HG03064 (cell line): ENCODE data around the gene KMT2E.
"Not testable (repeated sequence)": the region's sequence is repeated elsewhere in the genome, so short reads cannot be mapped to it uniquely, and the experiment has no call there.

Source experiments
- ATAC-seq: cut with Tn5 transposase; IDR thresholded peaks from one replicate; pipeline ENCODE4 v1.9.1; 2021; ENCODE audit warnings: low read depth; ENCODE audit not compliant: unreplicated experiment

Gene KMT2E

GRCh38 chr7:105021967-105022366, 8.0 kb downstream of the KMT2E start:
- ATAC-seq, result no peak

DNA sequence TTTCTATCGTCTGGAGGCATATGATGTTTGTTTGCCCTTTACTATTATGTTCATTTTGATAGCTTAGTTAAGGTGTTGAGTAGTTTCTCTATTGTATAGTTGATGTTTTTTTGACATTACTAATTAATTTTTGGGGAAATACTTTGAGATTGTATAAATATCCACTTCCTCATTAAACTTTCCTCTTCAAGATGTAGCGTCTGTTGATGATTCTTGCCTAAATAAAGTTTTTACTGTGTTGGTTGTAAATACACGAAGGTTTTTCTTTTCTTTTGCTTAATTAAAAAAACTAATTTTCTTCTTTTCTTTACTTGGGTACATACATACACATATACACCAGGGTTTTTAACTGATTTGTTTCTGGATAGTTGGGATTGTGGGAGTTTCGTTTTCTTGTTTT, 8.5 kb downstream of the KMT2E start:
- no peak for ATAC-seq

DNA sequence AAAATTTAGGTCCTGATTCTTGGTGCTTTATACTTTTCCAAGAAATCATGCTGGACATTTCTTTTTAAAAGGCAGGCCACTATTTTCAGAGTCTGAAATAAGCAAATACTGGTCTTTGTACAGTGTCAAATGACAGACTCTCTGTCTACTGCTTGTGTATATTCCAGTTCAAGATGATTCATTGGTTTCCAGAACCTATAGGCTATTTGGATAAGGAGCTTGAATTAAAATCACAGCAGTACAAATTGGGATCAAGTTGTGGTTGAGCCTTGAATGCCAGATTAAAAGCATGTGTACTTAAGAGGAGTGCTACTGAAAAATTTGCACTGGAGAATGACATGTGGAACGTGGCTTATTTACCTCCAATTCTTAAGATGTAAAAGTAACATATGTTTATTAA, 10.7 kb downstream of the KMT2E start:
- no peak for ATAC-seq

- ATAC-seq, result no peak
These were observed 12.7 kb downstream of the KMT2E start for GRCh38 chr7:105026750-105027149.

- ATAC-seq, result no peak
These were observed 13.3 kb downstream of the KMT2E start for GRCh38 chr7:105027176-105027853.

GRCh38 chr7:105028004-105028403, 14.0 kb downstream of the KMT2E start:
- ATAC-seq, result no peak

- ATAC-seq, result not testable (repeated sequence)
These were observed 14.9 kb downstream of the KMT2E start for GRCh38 chr7:105028941-105029340.

- no peak for ATAC-seq
These were observed 16.4 kb downstream of the KMT2E start for GRCh38 chr7:105030447-105030846.

- no peak for ATAC-seq
These were observed 18.7 kb downstream of the KMT2E start for GRCh38 chr7:105032553-105033214.

- ATAC-seq, result no peak
These were observed 21.3 kb downstream of the KMT2E start for GRCh38 chr7:105035349-105035748.

DNA sequence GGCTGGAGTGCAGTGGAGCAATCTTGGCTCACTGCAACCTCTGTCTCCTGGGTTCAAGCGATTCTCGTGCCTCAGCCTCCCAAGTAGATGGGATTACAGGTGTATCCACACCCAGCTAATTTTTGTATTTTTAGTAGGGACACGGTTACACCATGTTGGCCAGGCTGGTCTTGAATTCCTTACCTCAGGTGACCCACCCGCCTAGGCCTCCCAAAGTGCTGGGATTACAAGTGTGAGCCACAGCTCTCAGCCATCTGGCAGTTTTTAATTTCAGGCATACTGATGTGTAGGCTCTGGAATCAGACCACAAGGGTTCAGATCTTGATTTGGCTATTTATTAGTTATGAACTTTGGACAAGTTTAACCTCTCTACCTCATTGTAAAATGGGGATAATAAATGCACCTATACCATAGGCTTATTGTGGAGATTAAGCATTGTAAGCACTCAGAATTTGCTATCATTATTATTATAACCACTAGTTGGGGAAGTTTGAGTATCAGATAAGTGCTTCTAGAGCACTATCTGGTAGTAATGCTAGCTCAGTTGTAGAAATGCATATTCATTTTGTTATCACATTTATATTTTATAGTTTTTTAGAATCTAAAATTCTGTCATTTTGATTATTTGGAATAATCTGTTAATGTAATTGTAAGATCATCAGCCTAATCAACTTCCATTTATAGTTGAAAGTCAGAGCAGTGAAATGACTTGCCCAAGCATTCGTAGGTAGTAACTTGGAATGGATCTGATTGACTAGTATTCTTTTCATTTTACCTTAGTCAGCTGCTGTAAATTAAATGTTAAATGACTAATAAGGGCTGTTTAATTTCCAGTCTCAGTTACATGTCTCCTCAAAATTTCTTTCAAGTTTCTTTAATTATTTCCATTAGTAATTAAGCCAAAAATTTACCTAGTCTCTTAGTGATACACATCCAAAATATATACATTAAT, 22.5 kb downstream of the KMT2E start:
- ATAC-seq, result no peak

GRCh38 chr7:105037319-105037718, 23.3 kb downstream of the KMT2E start:
- ATAC-seq, result no peak

GRCh38 chr7:105044449-105045070, 30.6 kb downstream of the KMT2E start:
- ATAC-seq, result no peak

- ATAC-seq, result no peak
These were observed 32.4 kb downstream of the KMT2E start for GRCh38 chr7:105046414-105046813.

GRCh38 chr7:105047932-105048331, 33.9 kb downstream of the KMT2E start:
- no peak for ATAC-seq

- ATAC-seq, result no peak
These were observed 36.5 kb downstream of the KMT2E start for GRCh38 chr7:105050493-105050892.

- not testable (repeated sequence) for ATAC-seq
These were observed 36.9 kb downstream of the KMT2E start for GRCh38 chr7:105050899-105051298.

DNA sequence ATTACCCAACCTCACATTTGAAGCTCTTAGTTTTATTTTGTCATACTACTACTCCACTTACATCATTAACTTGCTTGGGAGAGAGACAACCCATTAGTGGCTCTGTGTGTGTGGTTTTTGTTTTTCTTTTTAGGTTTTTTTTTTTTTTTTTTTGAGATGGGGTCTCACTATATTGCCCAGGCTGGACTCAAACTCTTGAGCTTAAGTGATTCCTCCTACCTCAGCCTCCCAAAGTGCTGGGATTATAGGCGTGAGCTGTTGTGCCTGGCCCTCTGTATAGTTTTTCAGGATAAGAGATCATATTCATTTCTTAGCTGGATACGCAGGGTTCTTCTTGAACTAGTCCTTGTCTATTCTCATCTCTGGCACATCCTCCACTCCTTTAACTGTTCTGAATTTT, 41.1 kb downstream of the KMT2E start:
- ATAC-seq, result no peak

- ATAC-seq, result no peak
These were observed 41.6 kb downstream of the KMT2E start for GRCh38 chr7:105055621-105056020.

- ATAC-seq, result no peak
These were observed 43.5 kb downstream of the KMT2E start for GRCh38 chr7:105057472-105057871.

DNA sequence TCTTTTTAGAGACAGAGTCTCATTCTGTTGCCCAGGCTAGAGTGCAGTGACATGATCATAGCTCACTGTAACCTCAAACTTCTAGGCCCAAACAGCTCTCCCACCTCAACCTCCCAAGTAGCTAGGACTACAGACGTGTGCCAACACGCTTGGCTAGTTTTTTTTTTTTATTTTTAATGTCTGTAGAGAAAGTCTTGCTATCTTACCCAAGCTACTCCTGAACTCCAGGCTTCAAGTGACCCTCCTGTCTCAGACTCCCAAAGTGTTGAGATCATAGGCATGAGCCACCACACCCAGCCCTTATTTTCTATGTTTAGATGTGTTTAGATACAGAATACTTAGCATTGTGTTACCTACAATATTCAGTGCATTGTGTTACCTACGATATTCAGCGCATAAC, 46.4 kb downstream of the KMT2E start:
- no peak for ATAC-seq
